ENCODE results near the gene VPS9D1. TPM values are rescaled to one million over a fixed set of nuclear protein-coding genes. Genes with fewer than 3 reads are reported as not detected.

Gene VPS9D1
- total RNA-seq, 4 donors from 2014 or later = 5.8 to 9.5 (median 7.8) TPM

Other genes with a start within 250 kb of the VPS9D1 start
- gene ANKRD11, start 230.3 kb downstream of the VPS9D1 start, total RNA-seq = 100 to 1,000 TPM in 1 of 4 donors, 10 to 100 TPM in 3; 49.8 to 114 (median 82.2) TPM
- 100 to 1,000 TPM in 1 of 4 donors, 10 to 100 TPM in 3; 68.6 to 125 (median 74.8) TPM for gene SPG7, start 212.5 kb downstream of the VPS9D1 start, total RNA-seq
- gene RPL13, start 160.2 kb downstream of the VPS9D1 start, total RNA-seq = 1,000 to 10,000 TPM; 4,137 to 5,837 (median 4,637) TPM
- gene CPNE7, start 145.1 kb downstream of the VPS9D1 start, total RNA-seq = 1 to 10 TPM in 2 of 4 donors, under 1 TPM in 1, not detected in 1; 0.19 to 2.4 (median 1.1) TPM
- 1 to 10 TPM in 1 of 4 donors, not detected in 3; 1.1 TPM for gene DPEP1, start 107.3 kb downstream of the VPS9D1 start, total RNA-seq
- gene CHMP1A, start 63.2 kb downstream of the VPS9D1 start, total RNA-seq = 10 to 100 TPM; 45.7 to 78.1 (median 67.7) TPM
- gene SPATA33, start 63.1 kb downstream of the VPS9D1 start, total RNA-seq = 1 to 10 TPM; 1.8 to 7.1 (median 4.3) TPM
- 10 to 100 TPM; 32.1 to 46.8 (median 38.3) TPM for gene CDK10, start 34.2 kb downstream of the VPS9D1 start, total RNA-seq
- 10 to 100 TPM in 2 of 4 donors, 1 to 10 TPM in 2; 8.1 to 28.0 (median 17.3) TPM for gene SPATA2L, start 19.2 kb downstream of the VPS9D1 start, total RNA-seq
- 10 to 100 TPM; 20.2 to 45.6 (median 36.6) TPM for gene ZNF276, start 639 bp upstream of the VPS9D1 start, total RNA-seq
- gene FANCA, start 95.7 kb upstream of the VPS9D1 start, total RNA-seq = 1 to 10 TPM; 2.9 to 4.4 (median 3.8) TPM
- 1 to 10 TPM; 2.4 to 4.8 (median 3.2) TPM for gene SPIRE2, start 107.6 kb upstream of the VPS9D1 start, total RNA-seq
- 100 to 1,000 TPM; 123 to 202 (median 160) TPM for gene TCF25, start 152.7 kb upstream of the VPS9D1 start, total RNA-seq
- gene MC1R, start 198.0 kb upstream of the VPS9D1 start, total RNA-seq = 1 to 10 TPM; 2.5 to 7.4 (median 6.0) TPM
- 10 to 100 TPM in 2 of 4 donors, 1 to 10 TPM in 2; 2.8 to 34.9 (median 10.5) TPM for gene TUBB3, start 202.4 kb upstream of the VPS9D1 start, total RNA-seq
- 10 to 100 TPM; 57.2 to 94.4 (median 80.6) TPM for gene DEF8, start 227.9 kb upstream of the VPS9D1 start, total RNA-seq